ENCODE data around the gene ZBTB2.
"Not testable (repeated sequence)": the region's sequence is repeated elsewhere in the genome, so short reads cannot be mapped to it uniquely, and the experiment has no call there.

Gene ZBTB2

GRCh38 chr6:151320140-151320539 lies 71.2 kb downstream of the ZBTB2 start:
- WGBS (ENCODE audit: insufficient coverage, insufficient read length): no CpG with 5 or more reads among the region's 7 CpGs
- H3K27me3 ChIP-seq (ENCODE audit: control insufficient read depth, insufficient read depth, low read length): no peaks in the 10 kb centered on the region
- no peak overlapping the region for H3K4me3 ChIP-seq (ENCODE audit: low read length)
- no peaks in the 10 kb centered on the region for H3K4me1 ChIP-seq (ENCODE audit: control insufficient read depth, insufficient read depth, low read length)
- H3K9me3 ChIP-seq (ENCODE audit: control insufficient read depth, insufficient read depth, low read length): no peaks in the 10 kb centered on the region
- DNase-seq (ENCODE audit: low read depth, low spot score): no peak
- H3K36me3 ChIP-seq (ENCODE audit: control insufficient read depth, insufficient read depth, low read length): no peaks in the 10 kb centered on the region
- H3K27ac ChIP-seq (ENCODE audit: low read length): no peak overlapping the region

- WGBS (ENCODE audit: insufficient coverage, insufficient read length): no CpG with 5 or more reads among the region's 3 CpGs
- H3K27ac ChIP-seq (ENCODE audit: low read length): no peak overlapping the region
Measured at GRCh38 chr6:151317995-151318365, 73.4 kb downstream of the ZBTB2 start.

DNA sequence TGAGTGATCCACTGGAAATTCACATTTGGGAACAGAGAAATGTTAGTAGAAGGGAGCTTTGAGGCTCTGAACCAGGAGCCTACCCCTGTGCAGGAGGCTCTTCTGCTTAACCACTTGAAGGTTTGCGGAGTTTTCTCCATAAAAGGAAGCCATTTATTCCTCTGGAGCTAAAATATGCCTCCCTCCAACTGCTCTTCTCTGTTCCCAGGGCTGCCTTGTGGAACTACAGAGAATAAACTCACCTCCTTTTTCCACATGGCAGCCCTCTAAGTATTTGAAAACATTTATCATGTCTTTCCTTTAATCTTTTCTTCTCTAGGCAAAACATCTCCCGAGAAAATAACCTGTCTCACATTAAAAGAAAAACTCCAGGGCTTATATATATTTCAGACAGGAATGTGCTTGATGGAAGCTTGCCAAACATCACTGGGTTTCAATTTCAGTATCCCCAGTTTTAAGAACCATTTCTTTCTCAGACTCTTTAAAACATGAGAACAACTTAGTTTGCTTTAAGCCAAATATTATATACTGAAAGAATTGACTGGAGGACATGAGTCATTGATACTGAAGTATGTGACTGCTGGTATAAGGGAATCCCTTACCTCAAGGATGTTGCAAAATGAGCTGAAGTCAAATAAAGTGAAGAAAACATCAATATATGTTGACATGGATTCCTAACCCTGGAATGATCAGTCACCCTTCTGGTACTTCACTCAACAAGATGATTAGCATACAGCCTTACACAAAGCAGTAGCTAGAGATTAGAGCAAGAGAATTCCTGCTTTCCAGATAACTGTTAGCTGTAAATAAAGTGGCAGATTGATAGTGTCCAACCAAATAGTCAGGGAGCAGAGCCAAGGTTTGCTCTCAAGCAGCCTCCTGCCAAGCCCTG lies 74.0 kb downstream of the ZBTB2 start:
- Histone ChIP-seq H3K36me3 (ENCODE audit: control insufficient read depth, insufficient read depth, low read length) (no peaks in the 10 kb centered on the region), H3K4me3 (ENCODE audit: low read length) (no peak overlapping the region), H3K9me3 (ENCODE audit: control insufficient read depth, insufficient read depth, low read length) (no peaks in the 10 kb centered on the region), H3K4me1 (ENCODE audit: control insufficient read depth, insufficient read depth, low read length) (no peaks in the 10 kb centered on the region), H3K27ac (ENCODE audit: low read length) (no peak overlapping the region), H3K27me3 (ENCODE audit: control insufficient read depth, insufficient read depth, low read length) (no peaks in the 10 kb centered on the region)
- DNase-seq (ENCODE audit: low read depth, low spot score): no peak
- WGBS (ENCODE audit: insufficient coverage, insufficient read length): no CpG with 5 or more reads among the region's 2 CpGs

More at GRCh38 chr6:151317995-151318365, 73.4 kb downstream of the ZBTB2 start:
- Histone ChIP-seq H3K9me3 (ENCODE audit: control insufficient read depth, insufficient read depth, low read length) (no peaks in the 10 kb centered on the region), H3K4me1 (ENCODE audit: control insufficient read depth, insufficient read depth, low read length) (no peaks in the 10 kb centered on the region), H3K27me3 (ENCODE audit: control insufficient read depth, insufficient read depth, low read length) (no peaks in the 10 kb centered on the region), H3K4me3 (ENCODE audit: low read length) (no peak overlapping the region), H3K36me3 (ENCODE audit: control insufficient read depth, insufficient read depth, low read length) (no peaks in the 10 kb centered on the region)
- no peak for DNase-seq (ENCODE audit: low read depth, low spot score)

DNA sequence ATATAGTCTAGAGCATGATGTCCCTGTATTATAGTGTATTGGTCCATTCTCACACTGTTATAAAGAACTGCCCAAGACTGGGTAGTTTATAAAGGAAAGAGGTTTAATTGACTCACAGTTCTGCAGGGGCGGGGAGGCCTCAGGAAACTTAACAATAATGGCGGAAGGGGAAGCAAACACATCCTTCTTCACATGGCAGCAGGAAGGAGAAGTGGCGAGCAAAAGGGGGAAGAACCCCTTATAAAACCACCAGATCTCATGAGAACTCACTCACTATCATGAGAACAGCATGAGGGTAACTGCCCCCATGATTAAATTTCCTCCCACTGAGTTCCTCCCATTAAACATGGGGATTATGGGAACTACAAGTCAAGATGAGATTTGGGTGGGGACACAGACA lies 75.7 kb downstream of the ZBTB2 start:
- not testable (repeated sequence) for H3K27me3 ChIP-seq (ENCODE audit: control insufficient read depth, insufficient read depth, low read length); H3K27ac ChIP-seq (ENCODE audit: low read length); H3K36me3 ChIP-seq (ENCODE audit: control insufficient read depth, insufficient read depth, low read length); DNase-seq (ENCODE audit: low read depth, low spot score); H3K4me3 ChIP-seq (ENCODE audit: low read length); H3K4me1 ChIP-seq (ENCODE audit: control insufficient read depth, insufficient read depth, low read length); H3K9me3 ChIP-seq (ENCODE audit: control insufficient read depth, insufficient read depth, low read length)
- no CpG with 5 or more reads among the region's 3 CpGs for WGBS (ENCODE audit: insufficient coverage, insufficient read length)

Data from iPS DF 6.9 (cell line).